PFSK-1 (cell line): Measurements from ENCODE around the gene ACSF3.

Experiments used
- FOXP2 ChIP-seq: optimal IDR thresholded peaks from 2 replicates; pipeline ENCODE3; 2011; ENCODE audit warnings: borderline replicate concordance, control low read depth, inconsistent platforms; ENCODE audit not compliant: insufficient read depth; ENCODE audit errors: extremely low read length, extremely low read depth
- POLR2AphosphoS5 ChIP-seq: IDR thresholded peaks from 2 replicates; pipeline ENCODE4 v1.6.1; 2012; ENCODE audit warnings: low read depth, mild to moderate bottlenecking, control low read depth, low read length, moderate library complexity
- REST ChIP-seq, 2 experiments: IDR thresholded peaks; 2 replicates each; pipeline versions ENCODE4 v1.6.1 to v1.8.0; 2011 to 2012; ENCODE audit warnings: low read depth in 2 of 2, low read length in 2 of 2, control low read depth in 1 of 2, inconsistent platforms in 1 of 2, mild to moderate bottlenecking in 1 of 2, moderate library complexity in 1 of 2; ENCODE audit not compliant: insufficient read depth in 1 of 2
- SIN3A ChIP-seq: IDR thresholded peaks from 2 replicates; pipeline ENCODE4 v1.6.1; 2012; ENCODE audit warnings: mild to moderate bottlenecking, low read length, moderate library complexity, borderline replicate concordance; ENCODE audit not compliant: insufficient read depth
- TAF1 ChIP-seq: IDR thresholded peaks from 2 replicates; pipeline ENCODE4 v1.6.1; 2012; ENCODE audit warnings: low read length, control low read depth, borderline replicate concordance; ENCODE audit not compliant: insufficient read depth

The ACSF3 gene

GRCh38 chr16:89052890-89053724, 40.5 kb upstream of the ACSF3 start:
- TF ChIP-seq SIN3A (no peak), TAF1 (no peak), POLR2AphosphoS5 (no peak)

GRCh38 chr16:89053725-89054029, 40.0 kb upstream of the ACSF3 start:
- TF ChIP-seq SIN3A: no peak
- TF ChIP-seq FOXP2: no peak
- no peak for TF ChIP-seq POLR2AphosphoS5
- TF ChIP-seq REST (IDR thresholded peaks at IDR 0.05; ENCODE audit: insufficient read depth in 1 of 2, low read depth in 2 of 2, low read length in 2 of 2): no peak
- TF ChIP-seq TAF1: no peak

DNA sequence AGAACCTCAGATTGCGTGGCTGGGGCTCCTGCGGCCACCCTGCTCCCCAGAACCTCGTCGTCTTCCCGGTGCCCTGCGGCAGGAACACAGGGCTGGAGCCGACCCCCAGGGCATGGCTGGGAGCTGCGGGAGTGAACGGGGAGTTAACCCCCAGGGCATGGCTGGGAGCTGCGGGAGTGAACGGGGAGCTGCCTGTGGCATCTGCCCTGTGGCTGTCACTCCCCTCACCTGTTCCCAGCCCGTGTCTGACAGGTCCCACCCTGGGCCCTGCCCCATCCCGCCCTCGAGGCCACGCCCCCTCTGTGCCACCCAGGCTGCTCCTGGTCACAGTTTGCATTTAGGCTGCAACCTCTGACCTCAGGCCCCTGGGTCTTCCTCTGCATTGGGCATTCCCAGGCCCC, 39.4 kb upstream of the ACSF3 start:
- TF ChIP-seq REST (IDR thresholded peaks at IDR 0.05; ENCODE audit: insufficient read depth in 1 of 2, low read depth in 2 of 2, low read length in 2 of 2) (no peak), TAF1 (no peak), FOXP2 (no peak), POLR2AphosphoS5 (no peak), SIN3A (no peak)

GRCh38 chr16:89054714-89055113, 38.9 kb upstream of the ACSF3 start:
- no peak for TF ChIP-seq TAF1
- TF ChIP-seq REST (IDR thresholded peaks at IDR 0.05; ENCODE audit: insufficient read depth in 1 of 2, low read depth in 2 of 2, low read length in 2 of 2): no peak
- no peak for TF ChIP-seq POLR2AphosphoS5
- TF ChIP-seq FOXP2: no peak
- no peak for TF ChIP-seq SIN3A

- TF ChIP-seq TAF1 (no peak), FOXP2 (no peak), POLR2AphosphoS5 (no peak), SIN3A (no peak), REST (IDR thresholded peaks at IDR 0.05; ENCODE audit: insufficient read depth in 1 of 2, low read depth in 2 of 2, low read length in 2 of 2) (no peak)
Observed at GRCh38 chr16:89055313-89055712, 38.3 kb upstream of the ACSF3 start.
